WTC11 (cell line): ENCODE data around the gene MICAL1. TPM values are rescaled to one million over a fixed set of nuclear protein-coding genes. Genes with fewer than 3 reads are reported as not detected.

Experiments used
- ATAC-seq: fragments of 200-7000 bp; cut with Tn5 transposase; 2 replicates; pipeline ENCODE4 v1.10.0; 2021; ENCODE audit warnings: mild to moderate bottlenecking, moderate library complexity
- CTCF ChIA-PET: fragments of 300-600 bp; sonication (Branson Sonifier 250); formaldehyde crosslinking; loops from one replicate; lab custom pipeline; 2021; ENCODE audit warnings: antibody characterized with exemption; lab: Charles Lee
- POLR2A ChIA-PET: fragments of 350-600 bp; sonication (Branson Sonifier 250); formaldehyde crosslinking; loops from one replicate; lab custom pipeline; 2021; ENCODE audit warnings: antibody characterized with exemption; lab: Charles Lee
- DNase-seq: peaks from one replicate; pipeline ENCODE4 v3.0.0; 2021; ENCODE audit warnings: low spot score
- H3K27ac Mint-ChIP-seq: 2 replicates; pipeline ENCODE4 v1.8.0; 2021; ENCODE audit warnings: mixed read lengths
- H3K27me3 Mint-ChIP-seq: 2 replicates; pipeline ENCODE4 v1.8.0; 2021; ENCODE audit warnings: low read depth, mild to moderate bottlenecking, moderate library complexity, mixed read lengths
- H3K36me3 Mint-ChIP-seq: 2 replicates; pipeline ENCODE4 v1.8.0; 2021; ENCODE audit warnings: mixed read lengths
- H3K4me1 Mint-ChIP-seq: 2 replicates; pipeline ENCODE4 v1.8.0; 2022; ENCODE audit warnings: mixed read lengths
- H3K4me3 Mint-ChIP-seq: 2 replicates; pipeline ENCODE4 v1.8.0; 2021; ENCODE audit warnings: mild to moderate bottlenecking, moderate library complexity, mixed read lengths
- H3K9me3 Mint-ChIP-seq: 2 replicates; pipeline ENCODE4 v1.8.0; 2021; ENCODE audit warnings: mixed read lengths
- ATF1 ChIP-seq: sonication (generic); formaldehyde crosslinking; IDR thresholded peaks from 2 replicates; pipeline ENCODE4 v1.8.1; 2023; ENCODE audit warnings: mild to moderate bottlenecking, moderate library complexity, missing genetic modification reagents
- ATF3 ChIP-seq: sonication (generic); formaldehyde crosslinking; conservative IDR thresholded peaks from 2 replicates; pipeline ENCODE4 v1.8.1; 2022; ENCODE audit warnings: mild to moderate bottlenecking, missing genetic modification reagents
- FOXJ3 ChIP-seq: sonication (generic); formaldehyde crosslinking; IDR thresholded peaks from 2 replicates; pipeline ENCODE4 v1.9.0; 2021; ENCODE audit warnings: missing genetic modification reagents, mild to moderate bottlenecking, borderline replicate concordance
- HMGXB4 ChIP-seq: sonication (generic); formaldehyde crosslinking; IDR thresholded peaks from 2 replicates; pipeline ENCODE4 v1.8.1; 2023; ENCODE audit warnings: mild to moderate bottlenecking, moderate library complexity, missing genetic modification reagents
- JUN ChIP-seq: sonication (generic); formaldehyde crosslinking; IDR thresholded peaks from 2 replicates; pipeline ENCODE4 v1.8.0; 2023; ENCODE audit warnings: mild to moderate bottlenecking, missing genetic modification reagents
- MYBL2 ChIP-seq: sonication (generic); formaldehyde crosslinking; IDR thresholded peaks from 2 replicates; pipeline ENCODE4 v1.8.1; 2023; ENCODE audit warnings: mild to moderate bottlenecking, moderate library complexity, missing genetic modification reagents
- NFATC4 ChIP-seq: fragments of 250-450 bp; sonication (Bioruptor Pico); IDR thresholded peaks from 2 replicates; pipeline ENCODE4 v1.9.0; 2021; ENCODE audit warnings: mild to moderate bottlenecking
- NFE2L1 ChIP-seq: sonication (generic); formaldehyde crosslinking; IDR thresholded peaks from 2 replicates; pipeline ENCODE4 v1.8.1; 2023; ENCODE audit warnings: missing genetic modification reagents
- OVOL2 ChIP-seq: fragments of 250-450 bp; sonication (Bioruptor Pico); IDR thresholded peaks from 2 replicates; pipeline ENCODE4 v1.9.0; 2021; ENCODE audit warnings: mild to moderate bottlenecking, borderline replicate concordance
- PRDM15 ChIP-seq: sonication (generic); formaldehyde crosslinking; IDR thresholded peaks from 2 replicates; pipeline ENCODE4 v1.8.0; 2022; ENCODE audit warnings: missing genetic modification reagents
- PREB ChIP-seq: sonication (generic); formaldehyde crosslinking; IDR thresholded peaks from 2 replicates; pipeline ENCODE4 v1.8.1; 2022; ENCODE audit warnings: mild to moderate bottlenecking, missing genetic modification reagents, moderate library complexity, borderline replicate concordance
- RORB ChIP-seq: fragments of 250-450 bp; sonication (Bioruptor Pico); IDR thresholded peaks from 2 replicates; pipeline ENCODE4 v1.9.0; 2021; ENCODE audit warnings: mild to moderate bottlenecking
- SMAD4 ChIP-seq: sonication (generic); formaldehyde crosslinking; IDR thresholded peaks from 2 replicates; pipeline ENCODE4 v1.8.0; 2022; ENCODE audit warnings: mild to moderate bottlenecking, missing genetic modification reagents
- TEAD1 ChIP-seq: sonication (generic); formaldehyde crosslinking; IDR thresholded peaks from 2 replicates; pipeline ENCODE4 v1.8.0; 2022; ENCODE audit warnings: mild to moderate bottlenecking, missing genetic modification reagents
- ZMAT4 ChIP-seq: fragments of 250-450 bp; sonication (Bioruptor Pico); IDR thresholded peaks from 2 replicates; pipeline ENCODE4 v1.9.0; 2021; ENCODE audit warnings: mild to moderate bottlenecking
- ZNF121 ChIP-seq: sonication (generic); formaldehyde crosslinking; IDR thresholded peaks from 2 replicates; pipeline ENCODE4 v1.8.0; 2023; ENCODE audit warnings: missing genetic modification reagents
- ZNF263 ChIP-seq: sonication (generic); formaldehyde crosslinking; IDR thresholded peaks from 2 replicates; pipeline ENCODE4 v1.8.1; 2022; ENCODE audit warnings: low read depth, mild to moderate bottlenecking, moderate library complexity, missing genetic modification reagents
- ZNF317 ChIP-seq: sonication (generic); formaldehyde crosslinking; IDR thresholded peaks from 2 replicates; pipeline ENCODE4 v1.8.1; 2023; ENCODE audit warnings: low read depth, mild to moderate bottlenecking, moderate library complexity, missing genetic modification reagents, borderline replicate concordance
- ZNF396 ChIP-seq: fragments of 250-450 bp; sonication (Bioruptor Pico); IDR thresholded peaks from 2 replicates; pipeline ENCODE4 v1.8.0; 2021; ENCODE audit warnings: mild to moderate bottlenecking, moderate library complexity, borderline replicate concordance
- ZNF423 ChIP-seq: fragments of 250-450 bp; sonication (Bioruptor Pico); IDR thresholded peaks from 2 replicates; pipeline ENCODE4 v2.1.2; 2022; ENCODE audit warnings: mild to moderate bottlenecking, moderate library complexity
- total RNA-seq: library from RNA; stranded (reverse); gene quantifications from 3 replicates; pipeline ENCODE4 v1.2.3, GENCODE V29; 2021

MICAL1 gene
- total RNA-seq, 1 experiment from 2014 or later: 57.4 TPM

- no peaks in the 10 kb centered on the region for H3K36me3 Mint-ChIP-seq
- ChIA-PET CTCF (interaction anchor here (0.7 kb wide), 1 partner anchor 198 kb away, joined by 3 read pairs; no protein-coding TSS in a partner anchor), POLR2A (no interaction called here)
- no peak for DNase-seq
- no peaks in the 10 kb centered on the region for H3K9me3 Mint-ChIP-seq
- peaks cover 3% of the 10 kb centered on the region for H3K27me3 Mint-ChIP-seq
- H3K4me1 Mint-ChIP-seq: peaks cover under 1% of the 10 kb centered on the region; the same call in 1 of the 2 replicates
- TF ChIP-seq ATF1 (CRISPR knock-in tag): no peak
- no peak for TF ChIP-seq NFATC4 (CRISPR knock-in tag)
- TF ChIP-seq ZMAT4 (CRISPR knock-in tag): no peak
- no peak for TF ChIP-seq OVOL2 (CRISPR knock-in tag)
- no peak for TF ChIP-seq HMGXB4
- TF ChIP-seq ZNF263 (CRISPR knock-in tag): no peak
- TF ChIP-seq FOXJ3 (CRISPR knock-in tag): no peak
- TF ChIP-seq SMAD4 (CRISPR knock-in tag): no peak
- no peak for TF ChIP-seq PREB
- no peak for TF ChIP-seq ZNF317
- no peak for TF ChIP-seq ATF3 (CRISPR knock-in tag)
- TF ChIP-seq ZNF423: no peak
- TF ChIP-seq PRDM15 (CRISPR knock-in tag): no peak
- TF ChIP-seq MYBL2 (CRISPR knock-in tag): no peak
- TF ChIP-seq NFE2L1 (CRISPR knock-in tag): no peak
- TF ChIP-seq ZNF121 (CRISPR knock-in tag): no peak
- no peak overlapping the region for H3K27ac Mint-ChIP-seq
- ATAC-seq: no peak
- no peak overlapping the region for H3K4me3 Mint-ChIP-seq
These were observed 21.1 kb downstream of the MICAL1 start for GRCh38 chr6:109434456-109434855.

GRCh38 chr6:109429496-109429895 lies 26.1 kb downstream of the MICAL1 start:
- CTCF ChIA-PET: interaction anchor here (0.6 kb wide), 1 partner anchor 322 kb away, joined by 3 read pairs; no protein-coding TSS in a partner anchor
- H3K9me3 Mint-ChIP-seq: no peaks in the 10 kb centered on the region
- DNase-seq: no peak
- TF ChIP-seq NFATC4 (CRISPR knock-in tag): no peak
- no peak for TF ChIP-seq RORB (CRISPR knock-in tag)
- TF ChIP-seq ZNF263 (CRISPR knock-in tag): no peak
- TF ChIP-seq ZNF396 (CRISPR knock-in tag): no peak
- TF ChIP-seq JUN (CRISPR knock-in tag): no peak
- TF ChIP-seq TEAD1 (CRISPR knock-in tag): no peak
- TF ChIP-seq, all 79 proteins: peak for 0
- Mint-ChIP-seq H3K4me1 (no peaks in the 10 kb centered on the region), H3K27ac (no peak overlapping the region), H3K27me3 (no peaks in the 10 kb centered on the region; the same call in 1 of the 2 replicates), H3K36me3 (no peaks in the 10 kb centered on the region), H3K4me3 (no peak overlapping the region)
- no peak for ATAC-seq
- POLR2A ChIA-PET: no interaction called here
